Spleen (tissue), 11 donors: Measurements from ENCODE around the gene PNPLA8. TPM values are rescaled to one million over a fixed set of nuclear protein-coding genes. Genes with fewer than 3 reads are reported as not detected.

Experiments used
- DNase-seq: peaks from one replicate; pipeline ENCODE4 v3.0.0-alpha.2; 2020
- H3K27ac ChIP-seq, 8 donors: fragments of 200-600 bp; sonication (generic) in 7 of 8; 1 replicate in 4 of 8; 2 replicates in 4 of 8; pipeline versions ENCODE4 v1.5.0 to v1.8.0; 2016 to 2021; ENCODE audit warnings: inconsistent platforms in 4 of 8, mild to moderate bottlenecking in 4 of 8, moderate library complexity in 1 of 8
- H3K27me3 ChIP-seq, 7 donors: fragments of 200-600 bp; sonication (generic) in 6 of 7; replicated peaks in 1 of 7; 1 replicate in 4 of 7; 2 replicates in 3 of 7; pipeline versions ENCODE4 v1.5.0 to v1.8.0; 2016 to 2021; ENCODE audit warnings: inconsistent platforms in 3 of 7, mild to moderate bottlenecking in 1 of 7
- H3K36me3 ChIP-seq, 6 donors: fragments of 200-600 bp; sonication (generic) in 5 of 6; 1 replicate in 4 of 6; 2 replicates in 2 of 6; pipeline versions ENCODE4 v1.5.0 to v1.8.0; 2016 to 2021; ENCODE audit warnings: inconsistent platforms in 2 of 6
- H3K4me1 ChIP-seq, 6 donors: fragments of 200-600 bp; sonication (generic) in 5 of 6; 1 replicate in 3 of 6; 2 replicates in 3 of 6; pipeline versions ENCODE4 v1.5.0 to v1.8.0; 2016 to 2021; ENCODE audit warnings: inconsistent platforms in 3 of 6
- H3K4me3 ChIP-seq, 8 donors: fragments of 200-600 bp; sonication (generic) in 7 of 8; 1 replicate in 4 of 8; 2 replicates in 4 of 8; pipeline versions ENCODE4 v1.5.0 to v1.8.0; 2016 to 2021; ENCODE audit warnings: inconsistent platforms in 4 of 8, mild to moderate bottlenecking in 4 of 8, moderate library complexity in 2 of 8
- H3K9me3 ChIP-seq, 8 donors: fragments of 200-600 bp; sonication (generic) in 7 of 8; 1 replicate in 4 of 8; 2 replicates in 4 of 8; pipeline versions ENCODE4 v1.5.0 to v1.8.0; 2016 to 2021; ENCODE audit warnings: inconsistent platforms in 4 of 8
- CTCF ChIP-seq, 11 experiments: fragments of 200-600 bp in 7 of 11; fragments of 450-650 bp in 4 of 11; sonication (generic) in 4 of 11; IDR thresholded peaks in 8 of 11; conservative IDR thresholded peaks in 3 of 11; 1 replicate in 7 of 11; 2 replicates in 4 of 11; pipeline versions ENCODE4 v1.4.0 to v1.8.0; 2016 to 2021; ENCODE audit warnings: antibody characterized with exemption in 11 of 11, inconsistent platforms in 4 of 11, mild to moderate bottlenecking in 1 of 11
- POLR2A ChIP-seq, 3 donors: fragments of 450-650 bp; IDR thresholded peaks; one replicate each; pipeline ENCODE4 v1.5.1; 2017; ENCODE audit warnings: antibody characterized with exemption in 3 of 3, mild to moderate bottlenecking in 1 of 3
- POLR2AphosphoS5 ChIP-seq, 3 donors: sonication (generic); formaldehyde crosslinking; IDR thresholded peaks; one replicate each; pipeline ENCODE4 v1.5.1; 2017; ENCODE audit warnings: antibody characterized with exemption in 3 of 3
- WGBS, 5 donors: extraction: QIAGEN DNeasy Blood & Tissue Kit in 3 of 5; methylation state at CpG; one replicate each; pipeline versions ENCODE4 v1.1.5 to v1.1.7; 2013 to 2018; 5-methylcytosine and 5-hydroxymethylcytosine counted together
- intact Hi-C: fragments of 100-400 bp; cut with DNase I; formaldehyde crosslinking; loops from one replicate; pipeline ENCODE4 v1.15.0; 2023; ENCODE audit warnings: low total_unique reads
- polyA plus RNA-seq, 3 donors: library from polyadenylated mRNA; stranded (reverse); fragments of 200-250 nt; gene quantifications; one replicate each; pipeline ENCODE4 v1.2.1, GENCODE V29; 2013
- total RNA-seq, 7 donors: library from RNA; depleted of rRNA in 3 of 7; stranded (reverse); fragments of >200 nt in 3 of 7; fragmentation: NEBNext Ultra II Directional in 4 of 7; extraction: Animal tissue kit (Norgen Biotek cat#: 25700) in 4 of 7; gene quantifications; one replicate each; pipeline versions ENCODE4 v1.1.0 to v1.2.1, GENCODE V29; 2016 to 2021
- donor health status: healthy with polysubstance abuse.
- donor health status: DM: no; HTN: no; CAD: no; lungs with moderate emphysema.
- donor health status: DM: no; HTN: no; CAD: no.
- donor health status: Bipolar disorder and iron deficiency.
- donor health status: healthy.
- donor health status: DM: no; HTN: no; CAD: no.
- donor health status: DM: yes; HTN: yes; CAD: no.

Gene PNPLA8
- total and polyA plus RNA-seq, 10 donors = 11.9 to 35.7 (median 29.5) TPM

GRCh38 chr7:108455998-108456677 lies 69.8 kb downstream of the PNPLA8 start, which contains the start of gene NRCAM:
Gene NRCAM (minus strand): TSS chr7:108456436. CDS start chr7:108240064, 216,372 bp downstream.
- Histone ChIP-seq H3K27ac (peak within 1 kb of the TSS in 7 of 8 donors; percentile 7 to 78 (median 44)), H3K4me3 (peak within 1 kb of the TSS; percentile 45 to 80 (median 61)), H3K27me3 (peaks cover 0 to 82% (median 41%) of the 10 kb centered on the region in 7 donors), H3K9me3 (no peaks in the 10 kb centered on the region), H3K36me3 (no peaks in the 10 kb centered on the region), H3K4me1 (peaks cover 7 to 35% (median 25%) of the 10 kb centered on the region in 6 donors)
- 0 to 3% (median 1%) methylated on average over 7 to 81 of the region's 81 CpGs for WGBS, 5 donors
- intact Hi-C loops = no loop called here
- peak; percentile 80 for DNase-seq
- TF ChIP-seq POLR2AphosphoS5 (IDR thresholded peaks at IDR 0.05) (peak in 2 of 3 donors; percentile 41 to 77), CTCF (IDR thresholded peaks at IDR 0.05 in 8 of 11, conservative IDR thresholded peaks at IDR 0.05 in 3 of 11) (peak in 1 of 11 experiments; percentile 9), POLR2A (IDR thresholded peaks at IDR 0.05) (no peak)

GRCh38 chr7:108455551-108455997 lies 70.4 kb downstream of the PNPLA8 start:
- WGBS, 5 donors = 0 to 3% (median 2%) methylated on average over 35 to 47 of the region's 47 CpGs; no CpG with 5 or more reads in 1 of the 5 donors
- no peak for TF ChIP-seq POLR2A (IDR thresholded peaks at IDR 0.05)
- no peak for TF ChIP-seq CTCF (IDR thresholded peaks at IDR 0.05 in 8 of 11, conservative IDR thresholded peaks at IDR 0.05 in 3 of 11)
- TF ChIP-seq POLR2AphosphoS5 (IDR thresholded peaks at IDR 0.05) = peak in 1 of 3 donors; percentile 10
- Histone ChIP-seq H3K4me1 (peaks cover 7 to 35% (median 25%) of the 10 kb centered on the region in 6 donors), H3K4me3 (peak overlapping the region; percentile 45 to 80 (median 61)), H3K27ac (peak overlapping the region in 7 of 8 donors; percentile 7 to 78 (median 44)), H3K36me3 (no peaks in the 10 kb centered on the region), H3K27me3 (peaks cover 0 to 80% (median 44%) of the 10 kb centered on the region in 7 donors), H3K9me3 (no peaks in the 10 kb centered on the region)
- intact Hi-C loops = no loop called here
- DNase-seq = peak; percentile 73

- intact Hi-C loops = no loop called here
- H3K4me1 ChIP-seq = peaks cover 7 to 35% (median 25%) of the 10 kb centered on the region in 6 donors
- H3K9me3 ChIP-seq = no peaks in the 10 kb centered on the region
- H3K4me3 ChIP-seq = peak overlapping the region; percentile 45 to 80 (median 61)
- peak; percentile 81 for DNase-seq
- H3K27ac ChIP-seq = peak overlapping the region in 6 of 8 donors; percentile 7 to 78 (median 54)
- peaks cover 0 to 84% (median 44%) of the 10 kb centered on the region in 7 donors for H3K27me3 ChIP-seq
- TF ChIP-seq POLR2A (IDR thresholded peaks at IDR 0.05) (no peak), POLR2AphosphoS5 (IDR thresholded peaks at IDR 0.05) (peak in 2 of 3 donors; percentile 15 to 61)
- WGBS, 5 donors = 0 to 3% (median 1%) methylated on average over 18 to 72 of the region's 72 CpGs
- no peaks in the 10 kb centered on the region for H3K36me3 ChIP-seq
These were observed 71.0 kb downstream of the PNPLA8 start for GRCh38 chr7:108454674-108455550.

- Histone ChIP-seq H3K27me3 (peaks cover 0 to 80% (median 42%) of the 10 kb centered on the region in 7 donors), H3K4me3 (peak overlapping the region in 7 of 8 donors; percentile 55 to 80 (median 62)), H3K4me1 (peaks cover 7 to 36% (median 25%) of the 10 kb centered on the region in 6 donors), H3K27ac (peak overlapping the region in 2 of 8 donors; percentile 64 to 78), H3K9me3 (no peaks in the 10 kb centered on the region), H3K36me3 (no peaks in the 10 kb centered on the region)
- TF ChIP-seq CTCF (IDR thresholded peaks at IDR 0.05 in 8 of 11, conservative IDR thresholded peaks at IDR 0.05 in 3 of 11) = no peak
- no peak for TF ChIP-seq POLR2A (IDR thresholded peaks at IDR 0.05)
- DNase-seq = no peak
- intact Hi-C loops = no loop called here
- WGBS, 5 donors = 30 to 54% (median 44%) methylated on average over 4 of the region's 4 CpGs
These were observed 71.6 kb downstream of the PNPLA8 start for GRCh38 chr7:108454317-108454673.
